GM19193 (cell line): Measurements from ENCODE around the gene OTOGL.

Experiments
- POLR2A ChIP-seq: IDR thresholded peaks from 4 replicates; pipeline ENCODE4 v1.6.1; 2011; ENCODE audit not compliant: insufficient read depth, insufficient read length; ENCODE audit errors: extremely low read depth

OTOGL gene

DNA sequence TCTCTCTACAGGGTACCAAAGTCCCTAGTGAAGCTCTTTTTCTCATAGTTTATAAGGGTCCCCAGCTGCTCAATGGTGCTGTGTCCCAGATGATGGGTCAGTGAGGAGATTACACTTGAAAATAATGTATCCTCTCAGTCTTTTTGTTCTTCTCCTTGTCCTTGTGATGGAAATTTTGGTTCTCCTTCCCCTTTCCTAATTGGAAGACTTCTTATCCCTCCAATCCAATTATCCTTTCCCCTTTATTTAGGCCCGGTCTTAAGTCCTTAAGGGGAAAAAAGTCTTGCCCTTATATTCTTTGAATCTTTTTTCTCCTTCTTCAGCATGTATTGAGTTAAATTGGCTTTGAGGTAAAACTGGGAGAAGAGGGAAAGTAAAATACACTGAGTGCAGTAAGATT is 218.6 kb downstream of the OTOGL start:
- no peak for TF ChIP-seq POLR2A

DNA sequence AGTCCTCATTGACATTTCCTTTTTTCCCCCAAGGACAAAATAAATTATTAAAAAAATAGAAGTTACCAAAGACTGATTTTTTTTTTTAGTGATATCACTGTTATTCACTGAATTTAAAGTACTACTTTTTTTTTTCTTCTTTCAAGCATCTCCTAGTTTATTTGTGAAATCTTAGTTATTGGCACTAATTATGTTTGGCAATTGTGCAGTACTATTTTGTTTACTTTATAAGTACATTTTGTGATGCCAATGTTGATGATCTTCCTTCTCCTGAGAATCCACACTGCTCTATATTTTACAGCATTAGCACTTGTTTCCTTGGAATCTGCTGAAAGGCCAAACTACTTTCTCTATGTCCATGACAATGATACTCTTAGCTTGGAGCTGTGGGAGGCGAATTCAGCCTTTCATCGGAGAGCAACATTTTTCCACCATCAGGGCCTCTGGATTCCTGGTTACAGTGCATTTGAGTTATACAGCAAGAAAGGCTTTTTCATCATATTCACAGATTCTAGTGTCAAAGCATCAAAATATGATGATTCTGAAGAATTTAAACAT is 220.9 kb downstream of the OTOGL start:
- TF ChIP-seq POLR2A, result no peak

DNA sequence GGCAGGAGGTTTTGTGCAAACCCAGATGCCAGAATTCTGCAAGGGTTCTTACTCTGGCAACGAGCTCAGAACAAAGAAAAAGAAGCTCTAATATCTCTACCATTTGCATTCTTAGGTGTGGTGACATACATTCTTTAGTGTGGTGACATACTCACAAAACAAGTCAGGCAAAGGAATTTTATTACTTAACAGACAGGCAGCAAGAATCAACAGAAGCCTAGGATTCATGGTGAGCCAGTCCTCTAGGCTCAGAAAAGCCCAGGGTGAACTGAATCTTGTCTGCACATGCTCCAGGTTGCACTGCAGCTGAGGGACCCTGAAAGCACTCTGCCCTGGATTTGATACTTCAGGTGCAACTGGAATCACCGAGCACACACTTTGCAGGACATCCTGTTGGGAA is 222.3 kb downstream of the OTOGL start:
- TF ChIP-seq POLR2A, result no peak

DNA sequence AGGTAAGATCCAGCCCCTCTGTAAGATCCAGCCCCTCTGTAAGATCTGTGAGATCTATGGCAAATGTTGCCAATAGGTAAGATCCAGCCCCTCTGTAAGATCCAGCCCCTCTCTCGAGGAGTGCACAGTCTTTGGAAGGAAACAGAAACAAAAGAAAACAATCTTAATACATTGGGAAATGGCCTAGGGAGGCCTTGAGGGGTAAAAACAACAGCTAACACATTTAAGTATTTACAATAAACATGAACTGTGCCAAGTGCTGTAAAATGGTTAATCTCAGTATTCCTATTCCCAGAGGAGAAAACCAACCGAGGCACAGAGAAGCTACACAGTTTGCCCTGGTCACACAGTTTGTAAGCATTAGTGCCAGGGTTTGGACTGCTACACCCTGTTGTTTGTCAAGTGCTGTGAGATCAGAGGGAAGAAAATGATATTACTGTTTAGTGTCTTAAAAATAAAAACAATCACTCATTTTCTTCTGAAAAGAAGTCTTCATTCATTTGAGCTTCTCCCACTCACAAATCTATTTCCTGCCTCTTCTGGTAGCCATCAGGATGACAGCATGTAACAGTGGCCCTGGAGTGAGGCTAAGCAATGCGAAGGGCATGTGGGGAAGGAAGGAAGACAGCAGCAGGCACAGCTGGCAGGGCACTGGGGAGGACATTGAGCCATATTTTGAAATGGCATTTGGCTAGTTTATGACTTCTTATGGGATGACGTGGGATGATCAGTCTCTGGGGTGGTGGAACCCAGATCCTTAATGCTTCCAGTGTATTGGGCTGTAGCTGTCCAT is 226.0 kb downstream of the OTOGL start:
- no peak for TF ChIP-seq POLR2A

DNA sequence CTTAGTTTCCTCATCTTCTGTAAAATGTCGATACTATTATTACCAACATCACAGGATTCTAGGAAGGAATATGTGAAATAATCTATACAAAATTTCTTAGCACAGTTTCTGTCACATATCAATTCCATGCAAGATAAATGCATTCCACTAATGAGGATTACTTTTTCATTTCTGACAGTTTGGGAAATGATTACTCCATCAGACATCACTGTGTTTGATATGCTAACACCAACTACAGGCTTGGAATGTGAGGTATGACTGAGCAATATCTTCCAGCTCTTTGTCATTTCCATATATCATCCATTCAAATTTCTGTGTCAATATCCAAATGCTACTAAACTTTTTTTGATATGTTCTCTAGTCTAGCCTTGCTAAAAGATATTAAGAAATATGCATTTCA is 233.5 kb downstream of the OTOGL start:
- no peak for TF ChIP-seq POLR2A

DNA sequence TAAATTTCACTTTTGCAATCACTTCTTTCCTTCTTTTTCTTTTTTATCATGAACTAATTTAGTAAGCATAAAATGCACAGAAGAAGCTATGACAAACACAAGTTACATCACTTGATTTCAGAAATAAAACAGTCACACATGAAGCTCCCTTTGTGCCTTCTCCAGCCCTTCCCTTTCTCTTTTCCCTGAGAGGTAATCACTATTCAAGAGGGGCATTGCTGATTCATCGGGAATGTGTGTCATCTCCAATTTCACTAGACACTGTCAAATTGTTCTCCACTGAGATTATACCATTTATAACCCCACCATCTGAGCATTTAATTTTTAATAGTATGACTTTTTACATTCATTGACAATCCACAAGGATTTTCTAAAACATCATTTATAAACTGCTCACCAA is 253.1 kb downstream of the OTOGL start:
- TF ChIP-seq POLR2A, result no peak

DNA sequence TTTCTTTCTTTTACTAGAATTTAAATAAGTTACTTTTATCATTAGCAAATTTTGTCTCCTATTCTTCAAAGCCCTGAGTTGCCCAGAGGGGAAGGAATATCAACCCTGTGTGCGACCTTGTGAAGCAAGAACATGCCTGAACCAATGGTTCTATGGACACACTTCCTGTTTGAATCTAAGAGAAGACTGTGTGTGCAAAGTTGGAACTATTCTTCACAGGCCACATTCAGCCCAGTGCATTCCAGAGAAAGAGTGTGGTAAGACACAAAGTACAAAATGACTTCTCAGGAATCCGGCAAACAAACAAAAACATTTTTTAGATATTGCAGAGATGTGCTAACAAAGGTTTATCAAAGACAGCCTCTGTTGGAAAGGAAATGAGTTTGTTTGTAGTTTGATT is 253.9 kb downstream of the OTOGL start:
- no peak for TF ChIP-seq POLR2A

DNA sequence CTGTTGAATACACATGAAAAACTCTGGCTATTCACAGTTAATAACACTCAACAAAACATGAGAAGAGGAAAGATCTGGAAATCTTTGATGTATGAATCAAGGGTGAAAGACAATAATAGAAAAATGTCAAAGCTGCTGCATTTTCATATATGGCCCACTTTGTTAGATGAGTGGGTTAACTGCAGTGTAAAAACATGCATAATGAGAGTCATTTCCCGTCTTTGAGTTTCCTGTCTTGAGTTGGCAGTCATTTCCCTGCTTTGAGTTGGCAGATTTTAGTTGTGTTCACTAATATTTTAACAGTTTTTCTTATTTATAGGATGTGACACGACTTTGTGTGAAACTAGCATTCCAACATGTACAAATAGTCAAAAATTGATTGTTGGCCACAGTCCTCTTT is 256.8 kb downstream of the OTOGL start:
- TF ChIP-seq POLR2A, result no peak

DNA sequence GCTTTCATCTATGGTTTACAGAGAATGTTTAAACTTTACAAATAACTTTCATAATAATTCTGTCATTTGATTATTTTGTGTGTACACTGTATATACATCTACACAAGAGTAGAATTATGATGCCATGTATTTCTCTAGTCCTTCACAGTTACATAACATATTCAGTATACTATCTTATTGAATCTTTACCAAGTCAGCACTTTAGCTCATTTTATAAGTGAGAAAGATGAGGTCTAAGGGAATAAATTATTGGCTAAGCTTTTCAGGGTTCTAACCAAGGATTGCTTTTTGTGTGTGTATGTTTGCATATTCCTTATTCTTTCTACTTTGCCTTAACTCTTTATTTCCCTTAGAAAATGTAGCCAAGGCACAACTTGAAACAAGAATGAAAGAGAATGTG is 260.4 kb downstream of the OTOGL start:
- TF ChIP-seq POLR2A, result no peak

DNA sequence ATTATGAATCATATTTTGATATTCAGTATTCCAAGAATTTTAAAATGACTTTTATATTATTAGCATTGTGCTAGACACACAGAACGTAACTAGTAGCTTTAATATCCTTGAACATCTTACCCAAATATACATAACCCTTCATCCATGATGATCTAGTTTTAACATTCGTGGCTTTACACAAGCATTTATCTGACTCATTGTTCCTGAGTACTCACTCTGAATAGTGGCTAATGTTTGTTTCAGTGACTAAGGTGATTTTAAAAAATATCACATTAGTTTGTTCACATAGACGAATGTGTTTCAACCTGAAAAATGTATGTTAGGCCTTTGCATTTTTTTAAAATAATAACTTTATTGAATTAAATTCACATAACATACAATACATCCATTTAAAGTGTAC is 264.7 kb downstream of the OTOGL start:
- TF ChIP-seq POLR2A, result no peak

DNA sequence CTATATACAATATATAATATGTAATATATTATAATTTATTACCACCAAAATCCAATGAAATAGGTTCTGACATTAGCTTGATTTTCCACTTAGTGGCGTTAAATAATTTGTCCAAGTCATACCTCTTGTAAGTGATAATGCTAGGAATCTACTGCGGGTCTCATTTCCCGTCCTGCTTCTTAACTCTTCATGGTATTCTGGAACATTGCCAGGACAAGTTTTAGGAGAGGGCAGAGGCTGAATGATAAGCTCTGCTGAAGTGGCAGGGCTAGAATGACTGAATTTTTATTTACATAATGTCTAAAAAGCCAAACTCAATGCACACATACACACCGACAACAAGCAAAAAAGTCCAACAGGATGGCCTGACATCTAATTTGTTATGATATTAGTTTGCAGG is 274.3 kb downstream of the OTOGL start:
- TF ChIP-seq POLR2A, result no peak

DNA sequence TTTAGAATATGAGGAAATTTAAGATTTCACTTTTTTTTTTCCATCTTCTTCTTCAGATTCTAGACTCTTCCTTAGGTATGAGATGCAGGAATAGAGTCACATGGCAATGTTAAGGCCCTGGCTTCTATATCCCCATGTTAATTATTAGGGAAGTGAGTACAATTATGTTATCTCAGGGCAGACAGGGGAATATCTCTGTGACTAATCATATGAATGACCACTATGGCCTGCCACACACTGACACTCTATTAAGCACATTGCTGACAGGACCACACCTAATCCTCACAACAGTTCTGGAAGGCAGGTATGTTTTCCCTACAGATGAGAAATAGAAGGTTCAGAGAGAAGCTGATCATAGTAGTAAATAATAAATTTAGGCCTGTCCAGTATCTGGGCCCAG is 275.3 kb downstream of the OTOGL start:
- no peak for TF ChIP-seq POLR2A

DNA sequence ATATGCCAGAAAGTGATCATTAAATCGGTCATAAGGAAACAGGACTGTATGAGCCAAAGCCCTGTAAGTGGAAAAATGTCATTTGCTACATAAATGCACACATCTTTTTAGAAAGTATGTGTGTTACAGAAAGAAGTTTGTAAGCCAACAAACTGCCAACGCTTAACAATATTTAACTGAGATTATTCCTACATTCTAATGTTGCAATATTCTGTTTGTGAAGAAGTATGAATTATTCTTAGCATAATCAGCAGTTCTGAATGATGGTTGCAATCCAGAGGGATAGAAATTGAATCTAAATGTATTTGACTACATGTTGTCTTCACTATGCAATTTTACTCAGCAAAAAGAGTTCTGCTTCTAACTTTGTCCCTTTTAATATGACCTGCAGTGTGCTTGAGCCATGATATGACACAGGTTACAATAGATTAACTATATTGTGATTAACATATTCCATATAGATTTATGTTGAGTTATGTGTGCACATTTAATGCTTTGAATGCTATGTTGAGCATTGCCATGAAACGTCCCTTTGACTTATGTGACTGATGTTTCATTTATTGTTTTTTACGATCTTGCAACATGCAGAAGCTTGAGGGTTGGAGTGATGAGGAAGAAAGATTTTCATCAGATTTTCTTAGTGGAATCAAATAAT is 277.9 kb downstream of the OTOGL start:
- no peak for TF ChIP-seq POLR2A

DNA sequence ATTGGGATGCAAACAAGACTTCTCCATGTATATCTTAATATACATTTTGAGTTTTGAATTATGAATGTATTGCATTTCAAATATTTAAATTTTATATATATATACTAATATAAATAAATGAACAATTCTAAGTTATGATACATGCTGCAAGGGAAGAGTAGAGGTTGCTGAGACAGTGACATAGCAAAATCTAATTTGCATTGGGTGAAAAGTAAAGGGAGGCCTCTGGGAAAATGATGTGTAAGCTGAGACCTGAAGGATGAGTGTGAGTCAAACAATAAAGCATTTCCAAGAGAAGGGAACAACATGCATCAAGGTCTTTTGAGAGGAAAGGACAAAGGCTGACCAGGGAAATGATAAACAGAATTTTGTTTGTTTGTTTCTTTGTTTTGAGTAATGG is 281.8 kb downstream of the OTOGL start:
- TF ChIP-seq POLR2A, result no peak

DNA sequence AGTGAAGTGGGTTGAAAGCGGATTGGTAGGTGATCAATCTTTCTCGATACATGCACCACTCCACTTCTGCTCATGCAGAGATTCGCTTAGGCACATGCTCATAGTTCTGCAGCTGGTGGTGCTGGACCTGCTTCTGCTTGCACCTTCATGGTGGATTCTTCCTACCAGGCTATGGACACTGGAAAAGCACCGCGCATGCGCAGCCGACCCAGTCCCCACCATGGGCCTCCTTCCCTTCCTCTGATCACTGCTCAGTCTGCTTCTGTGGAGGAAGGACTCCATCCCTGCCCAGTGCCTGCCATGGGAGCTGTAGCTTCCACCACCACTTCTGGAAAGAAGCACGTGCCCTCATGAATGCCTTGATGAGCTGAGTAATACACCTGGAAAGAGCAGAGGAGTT is 282.9 kb downstream of the OTOGL start:
- TF ChIP-seq POLR2A, result no peak

DNA sequence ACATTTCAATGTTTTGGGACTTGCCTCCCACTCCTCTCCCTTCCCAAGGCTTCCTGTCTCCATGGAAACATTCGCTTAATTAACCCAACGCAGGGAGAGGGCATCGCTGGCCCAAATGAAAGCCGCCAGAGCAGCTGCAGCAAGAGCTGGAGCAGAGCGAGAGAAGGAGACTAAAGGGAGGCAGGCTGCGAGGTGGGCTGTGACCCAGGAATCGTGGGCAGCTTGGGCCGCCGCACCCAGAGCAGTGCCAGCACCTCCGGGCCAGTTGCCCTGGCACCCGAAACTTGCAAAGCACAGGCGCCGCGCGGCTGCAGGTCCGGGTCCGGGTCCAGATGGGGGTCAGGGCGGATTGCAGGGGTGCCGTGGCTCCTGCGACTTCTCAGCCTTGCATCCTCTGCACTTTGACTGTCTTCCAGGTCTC is 301.2 kb downstream of the OTOGL start:
- TF ChIP-seq POLR2A, result no peak
